Astrocyte (in vitro differentiated cells and primary cell): ENCODE results near the gene UBAC2. TPM values are rescaled to one million over a fixed set of nuclear protein-coding genes. Genes with fewer than 3 reads are reported as not detected.

Experiments
- DNase-seq: peaks from one replicate; pipeline ENCODE4 v3.0.0-alpha.2; 2010; ENCODE audit warnings: low read depth
- FAIRE-seq: peaks from 2 replicates; lab custom pipeline; 2011; peaks lifted over from hg19 to GRCh38; lab: Jason Lieb, UNC
- H2AFZ ChIP-seq: 2 replicates; pipeline ENCODE4 v1.6.0; 2012; ENCODE audit warnings: low read depth, low read length, inconsistent platforms
- H3K27ac ChIP-seq: 2 replicates; pipeline ENCODE4 v1.5.1; 2011; ENCODE audit warnings: low read depth, low read length, inconsistent platforms
- H3K27me3 ChIP-seq: 2 replicates; pipeline ENCODE4 v1.6.0; 2011; ENCODE audit warnings: low read length, inconsistent platforms; ENCODE audit not compliant: insufficient read depth
- H3K36me3 ChIP-seq: 2 replicates; pipeline ENCODE4 v1.5.1; 2011; ENCODE audit warnings: low read length, inconsistent platforms; ENCODE audit not compliant: insufficient read depth
- H3K4me1 ChIP-seq: 2 replicates; pipeline ENCODE4 v1.5.1; 2011; ENCODE audit warnings: low read length, inconsistent platforms; ENCODE audit not compliant: insufficient read depth
- H3K4me2 ChIP-seq: 2 replicates; pipeline ENCODE4 v1.6.0; 2012; ENCODE audit warnings: low read length, inconsistent platforms
- H3K4me3 ChIP-seq: 2 replicates; pipeline ENCODE4 v1.5.1; 2011; ENCODE audit warnings: low read depth, mild to moderate bottlenecking, low read length, inconsistent platforms; ENCODE audit not compliant: insufficient read depth
- H3K79me2 ChIP-seq: 2 replicates; pipeline ENCODE4 v1.6.0; 2012; ENCODE audit warnings: mild to moderate bottlenecking, low read length, inconsistent platforms; ENCODE audit not compliant: insufficient read depth
- H3K9ac ChIP-seq: 2 replicates; pipeline ENCODE4 v1.6.0; 2012; ENCODE audit warnings: mild to moderate bottlenecking, low read length, inconsistent platforms
- H3K9me3 ChIP-seq: 2 replicates; pipeline ENCODE4 v1.5.1; 2012; ENCODE audit warnings: low read depth, mild to moderate bottlenecking, low read length, inconsistent platforms; ENCODE audit not compliant: insufficient read depth
- H4K20me1 ChIP-seq: 2 replicates; pipeline ENCODE4 v1.6.0; 2012; ENCODE audit warnings: low read length, inconsistent platforms; ENCODE audit not compliant: insufficient read depth
- H3K27ac Mint-ChIP-seq: one replicate; pipeline ENCODE4 v1.8.0; 2021; ENCODE audit warnings: mild to moderate bottlenecking, mixed read lengths; ENCODE audit not compliant: unreplicated experiment
- H3K27me3 Mint-ChIP-seq: one replicate; pipeline ENCODE4 v1.8.0; 2021; ENCODE audit warnings: low read depth, mixed read lengths; ENCODE audit not compliant: unreplicated experiment
- H3K36me3 Mint-ChIP-seq: one replicate; pipeline ENCODE4 v1.8.0; 2021; ENCODE audit warnings: low read depth, mixed read lengths; ENCODE audit not compliant: unreplicated experiment
- H3K4me1 Mint-ChIP-seq: one replicate; pipeline ENCODE4 v1.8.0; 2021; ENCODE audit warnings: low read depth, mixed read lengths; ENCODE audit not compliant: unreplicated experiment
- H3K4me3 Mint-ChIP-seq: one replicate; pipeline ENCODE4 v1.8.0; 2021; ENCODE audit warnings: mild to moderate bottlenecking, moderate library complexity, mixed read lengths; ENCODE audit not compliant: unreplicated experiment
- H3K9me3 Mint-ChIP-seq: one replicate; pipeline ENCODE4 v1.8.0; 2021; ENCODE audit warnings: mild to moderate bottlenecking, mixed read lengths; ENCODE audit not compliant: unreplicated experiment
- EZH2 ChIP-seq: IDR thresholded peaks from 2 replicates; pipeline ENCODE4 v1.6.1; 2012; ENCODE audit warnings: mild to moderate bottlenecking, low read length, inconsistent platforms; ENCODE audit not compliant: insufficient read depth
- total RNA-seq: library from RNA; stranded (reverse); gene quantifications from 2 replicates; pipeline ENCODE4 v1.2.1, GENCODE V29; 2021
- TF ChIP-seq, protein P1 (sequence below): IDR thresholded peaks from 2 replicates; pipeline ENCODE4 v1.5.1; 2011; ENCODE audit warnings: low read depth, mild to moderate bottlenecking, inconsistent platforms, low read length, moderate library complexity; ENCODE audit not compliant: insufficient read depth

UBAC2 gene
- total RNA-seq, 1 donor from 2014 or later = 61.0 TPM

DNA sequence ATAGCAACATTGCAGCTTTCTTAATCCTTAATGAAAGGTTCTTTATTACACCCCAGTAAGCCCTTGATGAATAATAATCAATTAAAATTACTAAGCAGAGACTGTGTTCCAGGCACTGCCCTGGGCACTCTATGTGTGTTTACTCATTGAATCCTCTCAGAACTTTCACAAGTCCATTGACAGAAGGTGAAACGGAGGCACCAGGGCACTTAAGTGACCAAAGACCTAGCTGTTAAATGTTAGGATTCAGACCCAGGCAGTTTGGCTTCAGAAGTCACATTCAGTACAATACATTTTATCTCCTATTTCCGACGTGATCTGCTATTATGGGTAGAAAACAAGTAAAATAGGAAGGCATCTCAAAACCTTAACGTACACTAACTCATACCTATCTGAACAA is 103.9 kb downstream of the UBAC2 start:
- Histone ChIP-seq H3K4me3 (no peak overlapping the region), H3K9ac (no peak overlapping the region), H3K27ac (no peak overlapping the region)

DNA sequence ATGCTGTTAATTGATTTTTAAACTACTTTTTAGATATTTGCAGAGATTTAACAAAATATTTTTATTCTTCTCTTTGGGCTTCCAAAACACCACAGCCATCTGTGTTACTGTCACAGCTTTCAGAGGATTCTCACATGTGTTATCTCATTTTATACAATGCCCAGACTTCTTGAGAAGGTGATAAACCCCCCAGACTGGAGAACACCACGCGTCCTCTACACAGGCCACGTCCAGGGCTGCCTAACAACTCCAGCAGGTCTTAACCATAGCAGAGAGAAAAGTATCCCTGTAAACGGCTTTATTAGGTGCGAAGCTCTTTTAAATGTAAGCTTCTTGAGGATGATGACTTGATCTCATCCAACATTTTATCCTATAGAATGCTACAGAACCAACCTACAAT is 104.5 kb downstream of the UBAC2 start:
- H3K9me3 Mint-ChIP-seq = no peaks in the 10 kb centered on the region
- DNase-seq (no peak), FAIRE-seq (no peak)
- TF ChIP-seq, protein P1, sequence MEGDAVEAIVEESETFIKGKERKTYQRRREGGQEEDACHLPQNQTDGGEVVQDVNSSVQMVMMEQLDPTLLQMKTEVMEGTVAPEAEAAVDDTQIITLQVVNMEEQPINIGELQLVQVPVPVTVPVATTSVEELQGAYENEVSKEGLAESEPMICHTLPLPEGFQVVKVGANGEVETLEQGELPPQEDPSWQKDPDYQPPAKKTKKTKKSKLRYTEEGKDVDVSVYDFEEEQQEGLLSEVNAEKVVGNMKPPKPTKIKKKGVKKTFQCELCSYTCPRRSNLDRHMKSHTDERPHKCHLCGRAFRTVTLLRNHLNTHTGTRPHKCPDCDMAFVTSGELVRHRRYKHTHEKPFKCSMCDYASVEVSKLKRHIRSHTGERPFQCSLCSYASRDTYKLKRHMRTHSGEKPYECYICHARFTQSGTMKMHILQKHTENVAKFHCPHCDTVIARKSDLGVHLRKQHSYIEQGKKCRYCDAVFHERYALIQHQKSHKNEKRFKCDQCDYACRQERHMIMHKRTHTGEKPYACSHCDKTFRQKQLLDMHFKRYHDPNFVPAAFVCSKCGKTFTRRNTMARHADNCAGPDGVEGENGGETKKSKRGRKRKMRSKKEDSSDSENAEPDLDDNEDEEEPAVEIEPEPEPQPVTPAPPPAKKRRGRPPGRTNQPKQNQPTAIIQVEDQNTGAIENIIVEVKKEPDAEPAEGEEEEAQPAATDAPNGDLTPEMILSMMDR = no peak
- no peak for TF ChIP-seq EZH2
- H3K4me3 Mint-ChIP-seq = no peak overlapping the region
- no peak overlapping the region for H3K9ac ChIP-seq
- H3K4me2 ChIP-seq = no peak overlapping the region
- peaks cover 27% of the 10 kb centered on the region for H3K4me1 ChIP-seq
- H3K4me1 Mint-ChIP-seq = peaks cover 52% of the 10 kb centered on the region
- no peak overlapping the region for H3K27ac Mint-ChIP-seq
- no peaks in the 10 kb centered on the region for H3K79me2 ChIP-seq
- no peaks in the 10 kb centered on the region for H3K36me3 ChIP-seq
- no peak overlapping the region for H3K4me3 ChIP-seq
- H3K27me3 Mint-ChIP-seq = no peaks in the 10 kb centered on the region
- no peaks in the 10 kb centered on the region for H3K27me3 ChIP-seq
- H3K36me3 Mint-ChIP-seq = peaks cover 4% of the 10 kb centered on the region
- no peak overlapping the region for H3K27ac ChIP-seq
- H2AFZ ChIP-seq = no peak overlapping the region
- no peaks in the 10 kb centered on the region for H4K20me1 ChIP-seq
- no peaks in the 10 kb centered on the region for H3K9me3 ChIP-seq

More for the DNA sequence above, 103.9 kb downstream of the UBAC2 start:
- Mint-ChIP-seq H3K9me3 (no peaks in the 10 kb centered on the region), H3K27me3 (no peaks in the 10 kb centered on the region), H3K4me3 (no peak overlapping the region), H3K36me3 (peaks cover 4% of the 10 kb centered on the region), H3K4me1 (peaks cover 55% of the 10 kb centered on the region), H3K27ac (peak overlapping the region; percentile 94)
- Histone ChIP-seq H3K4me1 (peaks cover 21% of the 10 kb centered on the region), H3K79me2 (no peaks in the 10 kb centered on the region), H3K36me3 (no peaks in the 10 kb centered on the region), H4K20me1 (no peaks in the 10 kb centered on the region), H2AFZ (no peak overlapping the region), H3K4me2 (no peak overlapping the region), H3K27me3 (no peaks in the 10 kb centered on the region), H3K9me3 (no peaks in the 10 kb centered on the region)
- FAIRE-seq = no peak
- DNase-seq = no peak
- no peak for TF ChIP-seq EZH2
- TF ChIP-seq, protein P1 = no peak

DNA sequence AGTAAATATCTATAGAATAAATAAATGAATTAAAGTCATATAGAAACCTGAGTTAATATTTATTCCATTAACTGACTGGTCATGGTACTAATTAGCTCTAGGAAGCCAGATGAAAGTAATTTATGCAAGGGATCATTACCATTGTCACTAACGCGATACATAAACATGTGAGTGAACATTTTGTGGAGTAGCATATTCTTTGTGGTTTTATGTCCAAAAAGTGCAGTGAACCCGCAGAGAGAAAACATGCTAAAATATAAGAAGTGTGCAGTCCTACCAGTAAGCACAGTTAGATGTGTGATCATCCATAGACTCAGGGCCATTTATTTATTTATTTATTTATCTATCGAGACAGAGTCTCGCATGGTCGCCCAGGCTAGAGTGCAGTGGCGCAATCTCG is 104.9 kb downstream of the UBAC2 start:
- H3K4me3 Mint-ChIP-seq = no peak overlapping the region

More for the DNA sequence above, 104.9 kb downstream of the UBAC2 start:
- Mint-ChIP-seq H3K27ac (no peak overlapping the region), H3K36me3 (peaks cover 4% of the 10 kb centered on the region), H3K4me1 (peaks cover 50% of the 10 kb centered on the region), H3K9me3 (no peaks in the 10 kb centered on the region), H3K27me3 (no peaks in the 10 kb centered on the region)
- no peak for TF ChIP-seq EZH2
- TF ChIP-seq, protein P1 = no peak
- H3K4me2 ChIP-seq = no peak overlapping the region
- H3K4me1 ChIP-seq = peaks cover 30% of the 10 kb centered on the region
- H3K9ac ChIP-seq = no peak overlapping the region
- DNase-seq = no peak
- FAIRE-seq = no peak
- no peaks in the 10 kb centered on the region for H3K27me3 ChIP-seq
- no peak overlapping the region for H3K27ac ChIP-seq
- no peaks in the 10 kb centered on the region for H3K79me2 ChIP-seq
- no peaks in the 10 kb centered on the region for H4K20me1 ChIP-seq
- no peaks in the 10 kb centered on the region for H3K36me3 ChIP-seq
- no peaks in the 10 kb centered on the region for H3K9me3 ChIP-seq
- no peak overlapping the region for H2AFZ ChIP-seq
- no peak overlapping the region for H3K4me3 ChIP-seq
